ENCODE results near the gene MZT1.

MZT1 gene, protein sequence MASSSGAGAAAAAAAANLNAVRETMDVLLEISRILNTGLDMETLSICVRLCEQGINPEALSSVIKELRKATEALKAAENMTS

DNA sequence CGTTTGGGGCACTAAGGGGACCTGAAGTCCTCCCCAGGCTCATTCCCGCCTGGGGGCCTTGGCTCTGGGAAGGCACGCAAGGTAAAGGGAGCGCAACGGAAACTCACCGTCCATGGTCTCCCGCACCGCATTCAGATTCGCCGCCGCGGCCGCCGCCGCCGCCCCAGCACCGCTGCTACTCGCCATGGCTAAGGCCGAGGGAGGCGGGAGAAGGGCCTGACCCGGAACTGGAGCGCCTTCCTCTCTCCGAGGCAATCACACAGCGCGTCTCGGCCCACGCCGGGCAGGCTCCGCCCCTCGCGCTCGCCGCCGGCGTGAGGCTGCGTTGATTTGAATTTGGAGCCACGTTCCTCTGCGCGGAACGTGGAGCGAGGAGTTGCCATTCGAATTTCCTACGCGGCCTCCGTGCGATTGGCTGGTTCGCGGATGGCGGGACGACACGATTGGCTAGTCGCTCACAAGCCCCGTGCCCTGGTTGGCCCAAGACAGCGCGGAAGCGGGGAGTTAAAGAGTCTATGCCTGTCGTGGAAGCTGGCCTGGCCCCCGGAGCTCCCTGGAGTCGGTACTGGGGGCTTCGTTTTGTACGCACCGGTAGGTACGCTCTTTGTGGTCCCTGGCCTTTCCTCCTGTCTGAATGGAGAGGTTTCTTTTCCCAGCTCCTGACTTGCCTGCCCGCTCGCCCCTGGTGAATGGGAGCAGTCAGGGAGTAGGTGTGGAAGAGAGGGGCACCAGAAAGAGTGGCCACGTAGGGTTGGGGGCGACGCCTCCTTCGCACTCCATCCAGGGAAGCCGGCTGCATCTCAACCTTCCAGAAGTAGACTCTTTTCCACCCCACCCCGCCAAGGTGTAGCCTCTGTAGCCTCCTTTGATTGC is at the start of gene MZT1, which contains the start of gene BORA:
TSS of gene MZT1 (minus strand) at position 213 of the 873 bp plus-strand sequence. CDS start at position 186, 27 bp downstream.
TSS of gene BORA (plus strand) at position 507 of the 873 bp plus-strand sequence. CDS start 1,018 bp downstream, outside the sequence.
- H4K20me1 ChIP-seq (ENCODE audit: control insufficient read depth, insufficient read depth, low read depth, low read length) = no peaks in the 10 kb centered on the region
- H3K4me1 ChIP-seq (ENCODE audit: control insufficient read depth, low read length) = peaks cover 49% of the 10 kb centered on the region
- H3K9me3 ChIP-seq (ENCODE audit: control insufficient read depth, insufficient read depth, low read length) = no peaks in the 10 kb centered on the region
- no peaks in the 10 kb centered on the region for H3K9me2 ChIP-seq (replicated peaks; ENCODE audit: control insufficient read depth, low read length)
- H3K4me2 ChIP-seq (ENCODE audit: low read length) = peak within 1 kb of the TSS; percentile 91
- H3F3A ChIP-seq (ENCODE audit: control insufficient read depth, insufficient read depth) = no peaks in the 10 kb centered on the region
- peaks cover 87% of the 10 kb centered on the region for H3K79me2 ChIP-seq (ENCODE audit: control insufficient read depth, low read length)
- no peaks in the 10 kb centered on the region for H3K27me3 ChIP-seq (ENCODE audit: control insufficient read depth, low read length)
- peaks cover 78% of the 10 kb centered on the region for H3K36me3 ChIP-seq (ENCODE audit: control insufficient read depth, low read length)
- H3K4me3 ChIP-seq (ENCODE audit: low read length) = peak within 1 kb of the TSS; percentile 99
- peak within 1 kb of the TSS; percentile 68 for H3K27ac ChIP-seq (ENCODE audit: low read depth, low read length)
- TF ChIP-seq EZH2phosphoT487 (IDR thresholded peaks at IDR 0.05; ENCODE audit: borderline replicate concordance, low read length) = no peak
- no peak for TF ChIP-seq CTCF (IDR thresholded peaks at IDR 0.05; ENCODE audit: low read depth, low read length, poor library complexity, severe bottlenecking)

- Histone ChIP-seq H3K9me2 (replicated peaks; ENCODE audit: control insufficient read depth, low read length) (no peaks in the 10 kb centered on the region), H3K4me2 (ENCODE audit: low read length) (no peak overlapping the region), H3K36me3 (ENCODE audit: control insufficient read depth, low read length) (peaks cover 96% of the 10 kb centered on the region), H3K79me2 (ENCODE audit: control insufficient read depth, low read length) (peaks cover 26% of the 10 kb centered on the region), H3K4me1 (ENCODE audit: control insufficient read depth, low read length) (peaks cover under 1% of the 10 kb centered on the region), H3K9me3 (ENCODE audit: control insufficient read depth, insufficient read depth, low read length) (no peaks in the 10 kb centered on the region), H3K4me3 (ENCODE audit: low read length) (no peak overlapping the region), H3K27ac (ENCODE audit: low read depth, low read length) (no peak overlapping the region), H4K20me1 (ENCODE audit: control insufficient read depth, insufficient read depth, low read depth, low read length) (0 out of 2 replicates have a peak, but pooled peaks cover 2% of the 10 kb centered on the region), H3F3A (ENCODE audit: control insufficient read depth, insufficient read depth) (no peaks in the 10 kb centered on the region; the same call in 1 of the 2 replicates), H3K27me3 (ENCODE audit: control insufficient read depth, low read length) (no peaks in the 10 kb centered on the region)
- TF ChIP-seq CTCF (IDR thresholded peaks at IDR 0.05; ENCODE audit: low read depth, low read length, poor library complexity, severe bottlenecking) (no peak), EZH2phosphoT487 (IDR thresholded peaks at IDR 0.05; ENCODE audit: borderline replicate concordance, low read length) (no peak)
These were observed 46.6 kb upstream of the MZT1 start for GRCh38 chr13:72774019-72774418.

GRCh38 chr13:72763411-72763810 is 36.0 kb upstream of the MZT1 start:
- Histone ChIP-seq H3K36me3 (ENCODE audit: control insufficient read depth, low read length) (peaks cover 99% of the 10 kb centered on the region), H3K27me3 (ENCODE audit: control insufficient read depth, low read length) (no peaks in the 10 kb centered on the region), H3K79me2 (ENCODE audit: control insufficient read depth, low read length) (no peaks in the 10 kb centered on the region), H3F3A (ENCODE audit: control insufficient read depth, insufficient read depth) (peaks cover 3% of the 10 kb centered on the region), H3K4me3 (ENCODE audit: low read length) (no peak overlapping the region), H4K20me1 (ENCODE audit: control insufficient read depth, insufficient read depth, low read depth, low read length) (no peaks in the 10 kb centered on the region), H3K4me1 (ENCODE audit: control insufficient read depth, low read length) (peaks cover 24% of the 10 kb centered on the region), H3K4me2 (ENCODE audit: low read length) (no peak overlapping the region), H3K27ac (ENCODE audit: low read depth, low read length) (no peak overlapping the region), H3K9me2 (replicated peaks; ENCODE audit: control insufficient read depth, low read length) (no peaks in the 10 kb centered on the region), H3K9me3 (ENCODE audit: control insufficient read depth, insufficient read depth, low read length) (no peaks in the 10 kb centered on the region)
- TF ChIP-seq CTCF (IDR thresholded peaks at IDR 0.05; ENCODE audit: low read depth, low read length, poor library complexity, severe bottlenecking) (no peak), EZH2phosphoT487 (IDR thresholded peaks at IDR 0.05; ENCODE audit: borderline replicate concordance, low read length) (no peak)

Measured in DOHH2 (cell line).